Measurements from ENCODE around the gene NR2E3.
"Not testable (repeated sequence)": the region's sequence is repeated elsewhere in the genome, so short reads cannot be mapped to it uniquely, and the experiment has no call there.

Gene NR2E3

DNA sequence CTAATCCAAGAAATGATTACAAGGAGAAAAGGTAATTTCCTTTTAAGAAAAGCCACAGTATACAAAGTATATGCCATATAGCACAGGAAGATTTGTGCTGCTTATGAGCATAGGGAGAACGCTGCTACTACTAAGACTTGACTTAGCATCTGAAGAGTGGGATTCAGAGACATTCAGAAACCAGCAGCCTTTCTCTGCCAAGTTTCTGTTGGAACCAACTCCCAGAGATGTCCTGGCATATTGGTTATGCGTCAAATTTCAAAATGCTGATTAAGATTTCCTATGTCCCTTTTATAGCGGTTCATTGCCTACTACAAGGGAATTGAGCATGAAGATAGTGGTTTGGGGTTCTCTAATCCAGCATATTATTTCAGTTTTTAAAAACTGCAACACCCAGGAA, 4.9 kb downstream of the NR2E3 start:
- Mint-ChIP-seq H3K9me3 (peaks cover 10% of the 10 kb centered on the region), H3K27ac (no peak overlapping the region), H3K36me3 (no peaks in the 10 kb centered on the region), H3K4me1 (no peaks in the 10 kb centered on the region), H3K4me3 (no peak overlapping the region), H3K27me3 (peaks cover 3% of the 10 kb centered on the region)
- DNase-seq: no peak
- CTCF ChIA-PET: interaction anchor here (1.5 kb wide), 1 partner anchor 13 kb away, joined by 3 read pairs; no protein-coding TSS in a partner anchor

DNA sequence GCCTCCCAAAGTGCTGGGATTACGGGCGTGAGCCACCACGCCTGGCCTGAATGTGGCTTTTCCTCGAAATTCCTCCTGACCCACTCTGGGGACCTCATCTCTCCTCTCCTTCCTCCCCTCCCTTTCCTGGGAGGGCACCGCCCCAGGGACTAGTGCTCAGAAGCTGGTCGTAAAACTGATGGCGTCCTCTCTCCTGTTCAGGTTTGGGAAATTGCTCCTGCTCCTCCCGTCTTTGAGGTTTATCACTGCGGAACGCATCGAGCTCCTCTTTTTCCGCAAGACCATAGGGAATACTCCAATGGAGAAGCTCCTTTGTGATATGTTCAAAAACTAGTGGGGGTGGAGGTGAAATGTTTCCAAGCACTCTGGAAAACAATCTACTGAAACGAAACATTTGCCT, 7.0 kb downstream of the NR2E3 start:
- peaks cover 25% of the 10 kb centered on the region for H3K9me3 Mint-ChIP-seq
- H3K27ac Mint-ChIP-seq: no peak overlapping the region
- peaks cover under 1% of the 10 kb centered on the region for H3K27me3 Mint-ChIP-seq
- H3K4me3 Mint-ChIP-seq: no peak overlapping the region
- no peak for DNase-seq
- H3K36me3 Mint-ChIP-seq: no peaks in the 10 kb centered on the region
- CTCF ChIA-PET: no interaction called here
- H3K4me1 Mint-ChIP-seq: no peaks in the 10 kb centered on the region

DNA sequence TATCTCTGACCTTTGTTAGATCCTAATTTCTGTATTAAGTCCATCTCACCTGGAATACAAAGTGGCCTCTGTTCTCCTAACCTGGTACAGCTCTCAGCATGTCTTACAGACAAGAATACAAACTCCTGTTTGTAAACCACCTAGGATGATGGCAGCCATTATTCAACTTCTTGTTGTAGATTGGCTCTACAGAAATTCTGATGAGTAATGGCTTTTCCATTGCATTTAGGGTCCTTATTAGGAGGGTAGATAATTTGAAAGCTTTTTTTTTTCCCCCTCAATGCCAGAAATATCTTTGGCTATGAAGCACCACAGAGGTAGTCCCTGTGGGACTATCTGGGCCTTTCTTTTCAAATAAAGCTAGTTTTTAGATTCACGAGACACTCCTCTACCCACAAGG, 9.8 kb downstream of the NR2E3 start:
- peaks cover 35% of the 10 kb centered on the region for H3K9me3 Mint-ChIP-seq
- H3K4me3 Mint-ChIP-seq: no peak overlapping the region
- no peak overlapping the region for H3K27ac Mint-ChIP-seq
- no peak for DNase-seq
- no peaks in the 10 kb centered on the region for H3K4me1 Mint-ChIP-seq
- H3K27me3 Mint-ChIP-seq: no peaks in the 10 kb centered on the region
- CTCF ChIA-PET: no interaction called here
- peaks cover 2% of the 10 kb centered on the region for H3K36me3 Mint-ChIP-seq

DNA sequence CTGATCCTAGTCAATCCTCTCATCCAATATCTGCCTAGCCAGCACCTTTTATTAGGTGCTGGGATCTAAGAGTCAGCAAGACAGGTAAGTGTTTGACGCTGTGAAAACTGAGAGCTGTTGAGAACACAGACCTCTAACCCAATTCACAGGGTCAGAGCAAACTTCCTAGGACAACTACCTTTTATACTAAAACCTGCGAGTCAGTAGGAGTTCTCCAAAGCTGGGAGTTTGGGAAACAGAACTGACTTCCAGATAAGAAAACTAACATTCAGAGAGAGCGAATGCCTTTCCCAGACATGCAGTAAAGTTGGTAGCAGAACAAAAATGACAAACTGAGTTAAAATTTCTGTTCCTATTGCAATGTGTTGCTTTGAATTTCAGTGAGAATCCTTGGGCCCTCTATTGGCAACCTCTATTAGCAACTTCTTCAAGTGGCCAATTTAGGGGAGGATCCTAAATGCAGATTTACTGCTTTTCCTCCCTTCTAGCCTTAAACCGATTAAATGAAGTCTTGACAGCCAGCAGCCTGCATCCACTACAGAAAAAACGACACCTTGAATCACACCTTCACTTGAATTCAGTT, 11.3 kb downstream of the NR2E3 start:
- Mint-ChIP-seq H3K36me3 (peaks cover 7% of the 10 kb centered on the region), H3K4me1 (no peaks in the 10 kb centered on the region), H3K4me3 (no peak overlapping the region), H3K27ac (no peak overlapping the region), H3K9me3 (peaks cover 35% of the 10 kb centered on the region), H3K27me3 (no peaks in the 10 kb centered on the region)
- no peak for DNase-seq
- CTCF ChIA-PET: no interaction called here

DNA sequence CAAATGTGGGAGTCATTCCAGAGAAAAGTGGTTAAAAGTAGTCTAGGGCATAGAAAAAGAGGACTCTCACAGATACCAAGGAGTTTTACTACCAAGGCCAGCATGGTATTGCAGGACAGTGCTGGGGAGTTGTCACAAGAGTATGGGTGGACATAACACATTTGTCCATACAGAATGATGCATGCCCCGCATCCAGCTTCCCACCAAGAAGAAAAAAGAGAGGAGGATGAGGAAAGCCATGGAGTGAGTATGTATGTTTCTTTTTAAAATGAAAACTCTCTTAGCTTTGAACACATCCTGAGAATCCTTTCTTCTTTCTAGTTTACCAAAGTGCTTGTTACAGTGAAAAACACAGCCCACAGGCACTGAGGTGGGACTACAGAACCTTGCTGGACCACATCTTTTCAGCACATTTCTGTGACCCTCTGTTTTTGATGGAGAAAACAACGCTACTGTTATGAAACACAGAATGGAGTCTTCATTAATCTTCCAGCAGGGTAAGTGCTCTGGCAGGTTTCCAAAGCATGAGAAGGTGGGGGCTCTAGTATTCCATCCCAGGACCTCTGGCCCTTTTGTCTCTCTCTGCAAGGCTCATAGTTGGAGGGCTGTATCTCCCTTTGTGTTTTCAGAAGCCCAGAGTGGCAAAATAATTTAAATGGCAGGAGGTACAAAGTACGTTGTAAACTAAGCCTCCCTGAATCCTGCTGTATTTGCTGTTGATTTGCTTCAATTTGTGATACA, 12.7 kb downstream of the NR2E3 start:
- Mint-ChIP-seq H3K4me1 (no peaks in the 10 kb centered on the region), H3K9me3 (peaks cover 35% of the 10 kb centered on the region), H3K27ac (no peak overlapping the region), H3K27me3 (no peaks in the 10 kb centered on the region), H3K4me3 (no peak overlapping the region), H3K36me3 (peaks cover 18% of the 10 kb centered on the region)
- CTCF ChIA-PET: no interaction called here
- DNase-seq: no peak

DNA sequence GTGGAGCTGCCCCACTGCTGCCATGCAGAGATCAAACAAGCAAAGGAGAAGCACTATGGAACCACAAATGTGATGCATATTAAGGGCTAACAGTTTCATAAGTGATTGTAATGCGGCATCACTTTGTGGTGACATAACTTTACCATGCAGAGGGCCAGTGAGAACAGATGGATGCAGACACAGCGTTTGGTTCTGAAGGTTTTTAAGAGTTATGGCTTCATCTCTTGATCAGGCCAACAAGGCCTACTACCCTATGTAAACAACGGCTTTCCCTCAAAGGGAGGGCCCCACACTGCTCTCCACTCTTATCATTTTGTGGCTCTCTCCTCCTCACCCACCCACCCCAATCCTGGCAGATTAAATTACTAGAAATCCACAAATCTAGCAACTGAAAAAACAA, 13.4 kb downstream of the NR2E3 start:
- Mint-ChIP-seq H3K4me1 (no peaks in the 10 kb centered on the region), H3K36me3 (peaks cover 20% of the 10 kb centered on the region), H3K9me3 (peaks cover 33% of the 10 kb centered on the region), H3K27ac (no peak overlapping the region), H3K27me3 (no peaks in the 10 kb centered on the region), H3K4me3 (no peak overlapping the region)
- CTCF ChIA-PET: no interaction called here
- no peak for DNase-seq

DNA sequence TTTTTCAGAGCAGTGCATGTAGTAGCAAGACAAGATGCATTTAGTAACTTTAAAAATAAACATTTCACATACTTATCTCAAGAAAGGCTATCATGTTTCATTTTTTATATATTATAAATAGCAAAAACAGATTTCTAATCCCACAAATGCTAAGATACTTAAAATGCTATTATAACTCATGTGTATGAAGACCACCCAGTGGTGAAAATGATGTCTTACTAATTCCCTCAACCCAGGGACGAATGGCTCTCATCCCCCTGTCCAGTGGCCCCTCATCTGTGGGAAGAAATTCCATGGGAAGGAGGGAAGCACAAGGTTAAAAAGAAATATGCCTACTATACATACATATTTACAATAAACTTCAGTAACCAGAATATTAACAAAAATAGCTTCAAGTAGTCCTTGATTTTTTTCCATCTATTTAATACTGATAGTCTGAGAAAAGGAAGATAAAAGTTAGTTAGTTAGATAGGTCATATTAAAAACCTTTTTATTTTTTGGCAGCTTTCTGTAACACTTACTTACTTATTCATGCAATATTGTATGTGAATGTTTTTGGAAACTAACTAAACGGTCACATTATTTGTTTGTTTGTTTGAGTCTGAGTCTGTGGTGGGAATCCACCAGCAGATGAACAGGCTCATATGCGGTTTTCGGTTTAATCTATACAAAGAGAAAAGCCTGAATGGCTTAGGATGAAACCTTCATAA, 14.8 kb downstream of the NR2E3 start:
- no peaks in the 10 kb centered on the region for H3K27me3 Mint-ChIP-seq
- H3K27ac Mint-ChIP-seq: no peak overlapping the region
- CTCF ChIA-PET: no interaction called here
- no peak for DNase-seq
- no peak overlapping the region for H3K4me3 Mint-ChIP-seq
- H3K36me3 Mint-ChIP-seq: peaks cover 22% of the 10 kb centered on the region
- peaks cover 27% of the 10 kb centered on the region for H3K9me3 Mint-ChIP-seq
- H3K4me1 Mint-ChIP-seq: no peaks in the 10 kb centered on the region

DNA sequence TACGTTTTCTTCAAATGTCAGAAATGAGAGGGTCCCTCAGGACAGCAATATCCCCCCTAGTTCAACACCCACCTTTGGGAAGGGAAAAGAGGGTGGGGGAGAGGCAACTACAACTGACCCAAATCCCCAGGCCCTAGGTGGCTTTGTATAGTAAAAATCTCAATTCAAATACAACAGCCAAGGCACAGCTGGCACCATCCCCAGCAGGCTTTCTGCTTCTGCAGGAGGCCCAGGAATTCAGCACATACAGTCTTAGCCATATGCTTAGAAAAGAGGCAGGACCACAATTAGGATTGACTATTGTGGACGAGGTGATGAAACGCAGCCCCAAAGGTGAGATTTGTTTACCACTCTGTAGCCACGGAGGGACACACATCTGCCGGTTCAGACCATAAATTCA, 15.8 kb downstream of the NR2E3 start:
- CTCF ChIA-PET: no interaction called here
- Mint-ChIP-seq H3K27me3 (no peaks in the 10 kb centered on the region), H3K4me1 (no peaks in the 10 kb centered on the region), H3K36me3 (peaks cover 24% of the 10 kb centered on the region), H3K9me3 (peaks cover 21% of the 10 kb centered on the region), H3K27ac (no peak overlapping the region), H3K4me3 (no peak overlapping the region)
- no peak for DNase-seq

DNA sequence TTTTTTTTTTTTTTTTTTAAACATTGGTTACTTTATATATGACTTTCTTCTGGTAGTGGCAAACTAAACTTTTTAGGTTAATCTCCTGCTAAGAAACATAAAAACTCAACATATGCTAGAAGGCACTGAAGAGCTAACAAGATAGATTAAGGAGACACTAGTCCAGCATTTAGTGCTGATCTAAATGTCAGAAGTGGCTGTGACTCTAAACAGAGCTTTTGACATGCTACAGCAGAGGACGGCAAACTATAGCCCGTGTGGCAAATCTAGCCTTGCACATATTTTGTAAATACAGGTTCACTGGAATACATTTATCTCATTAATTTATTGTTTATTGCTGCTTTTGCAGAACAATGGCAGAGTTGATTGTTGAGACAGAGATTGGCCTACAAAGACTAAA, 20.6 kb downstream of the NR2E3 start:
- no peaks in the 10 kb centered on the region for H3K4me1 Mint-ChIP-seq
- peaks cover 18% of the 10 kb centered on the region for H3K36me3 Mint-ChIP-seq
- H3K27me3 Mint-ChIP-seq: no peaks in the 10 kb centered on the region
- no peak overlapping the region for H3K27ac Mint-ChIP-seq
- no peak overlapping the region for H3K4me3 Mint-ChIP-seq
- no peaks in the 10 kb centered on the region for H3K9me3 Mint-ChIP-seq
- CTCF ChIA-PET: interaction anchor here (1.2 kb wide), 1 partner anchor 12 kb away, joined by 3 read pairs; no protein-coding TSS in a partner anchor
- DNase-seq: no peak

DNA sequence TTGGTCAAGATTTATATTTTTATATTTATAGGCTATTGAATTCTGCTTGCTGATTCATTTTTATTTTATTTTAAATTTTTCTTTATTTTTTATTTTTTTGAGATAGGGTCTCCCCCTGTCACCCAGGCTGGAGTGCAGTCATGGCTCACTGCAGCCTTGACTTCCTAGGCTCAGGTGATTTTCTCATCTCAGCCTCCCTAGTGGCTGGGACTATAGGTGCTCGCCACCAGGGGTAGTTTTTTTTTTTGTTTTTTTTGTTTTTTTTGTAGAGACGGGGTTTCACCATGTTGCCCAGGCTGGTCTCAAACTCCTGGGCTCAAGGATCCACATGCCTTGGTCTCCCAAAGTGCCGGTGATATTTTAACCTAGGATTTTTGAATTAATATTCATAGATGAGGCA, 31.2 kb downstream of the NR2E3 start:
- DNase-seq: no peak
- Mint-ChIP-seq H3K9me3 (no peaks in the 10 kb centered on the region), H3K27me3 (no peaks in the 10 kb centered on the region), H3K27ac (no peak overlapping the region), H3K36me3 (peaks cover 3% of the 10 kb centered on the region), H3K4me1 (peaks cover 3% of the 10 kb centered on the region), H3K4me3 (no peak overlapping the region)
- CTCF ChIA-PET: no interaction called here

DNA sequence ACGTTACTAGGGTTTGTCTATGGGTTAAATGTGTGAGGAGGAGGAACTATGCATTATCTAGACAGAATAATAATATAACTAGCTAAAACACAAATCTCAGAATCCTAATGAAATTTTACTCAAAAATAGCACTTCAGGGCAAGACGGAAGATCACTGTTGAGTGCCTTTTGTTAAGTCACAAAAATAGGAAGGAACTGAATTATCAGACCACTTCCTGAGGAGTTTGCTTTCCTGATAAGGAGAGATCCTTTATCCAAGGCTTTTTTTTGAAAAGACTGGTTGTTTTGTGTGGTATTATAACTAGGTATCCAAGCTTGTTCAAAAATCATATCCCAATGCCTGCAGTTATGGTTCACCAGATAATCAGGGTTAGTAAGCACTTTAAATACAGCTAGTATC, 34.6 kb downstream of the NR2E3 start:
- CTCF ChIA-PET: no interaction called here
- H3K36me3 Mint-ChIP-seq: peaks cover 8% of the 10 kb centered on the region
- H3K4me3 Mint-ChIP-seq: no peak overlapping the region
- DNase-seq: no peak
- H3K27ac Mint-ChIP-seq: no peak overlapping the region
- H3K27me3 Mint-ChIP-seq: no peaks in the 10 kb centered on the region
- no peaks in the 10 kb centered on the region for H3K9me3 Mint-ChIP-seq
- H3K4me1 Mint-ChIP-seq: no peaks in the 10 kb centered on the region

DNA sequence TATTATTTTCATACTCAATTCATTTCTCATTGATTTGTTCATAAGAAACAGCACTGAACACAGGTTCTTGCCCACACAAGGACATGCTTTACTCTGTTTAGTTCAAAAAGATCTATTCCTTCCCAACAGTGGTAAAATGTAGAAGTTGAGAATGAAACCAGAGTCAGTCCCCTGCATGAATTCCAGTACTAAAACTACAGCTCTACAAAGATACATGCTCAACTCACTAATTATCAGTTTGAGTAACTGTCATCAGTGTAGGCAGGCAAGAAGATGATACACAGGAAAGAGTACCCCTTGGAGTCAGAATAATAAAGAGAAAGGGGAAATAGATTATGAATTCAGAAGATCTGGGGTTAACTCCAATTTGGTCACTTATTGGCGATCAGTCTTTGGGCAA, 43.2 kb downstream of the NR2E3 start:
- H3K4me3 Mint-ChIP-seq: no peak overlapping the region
- H3K9me3 Mint-ChIP-seq: no peaks in the 10 kb centered on the region
- H3K27me3 Mint-ChIP-seq: no peaks in the 10 kb centered on the region
- H3K27ac Mint-ChIP-seq: no peak overlapping the region
- no peaks in the 10 kb centered on the region for H3K36me3 Mint-ChIP-seq
- no peaks in the 10 kb centered on the region for H3K4me1 Mint-ChIP-seq
- CTCF ChIA-PET: no interaction called here
- DNase-seq: no peak

DNA sequence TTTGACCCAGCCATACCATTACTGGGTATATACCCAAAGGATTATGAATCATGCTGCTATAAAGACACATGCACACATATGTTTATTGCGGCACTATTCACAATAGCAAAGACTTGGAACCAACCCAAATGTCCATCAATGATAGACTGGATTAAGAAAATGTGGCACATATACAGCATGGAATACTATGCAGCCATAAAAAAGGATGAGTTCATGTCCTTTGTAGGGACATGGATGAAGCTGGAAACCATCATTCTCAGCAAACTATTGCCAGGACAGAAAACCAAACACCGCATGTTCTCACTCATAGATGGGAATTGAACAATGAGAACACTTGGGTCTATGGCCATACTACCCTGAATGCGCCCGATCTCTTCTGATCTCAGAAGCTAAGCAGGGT, 47.9 kb downstream of the NR2E3 start:
- DNase-seq, H3K27ac Mint-ChIP-seq, H3K27me3 Mint-ChIP-seq, H3K4me3 Mint-ChIP-seq, H3K4me1 Mint-ChIP-seq, H3K36me3 Mint-ChIP-seq, H3K9me3 Mint-ChIP-seq, CTCF ChIA-PET: not testable (repeated sequence)
